Fibroblast of skin of scalp (primary cell): Measurements from ENCODE around the gene EBF4.
A peak's percentile ranks its signal among the peaks of the same experiment; 100 is the strongest.
"Not testable (repeated sequence)": the region's sequence is repeated elsewhere in the genome, so short reads cannot be mapped to it uniquely, and the experiment has no call there.

Source experiments
- DNase-seq: peaks from one replicate; pipeline ENCODE4 v3.0.0-alpha.2; 2013

Gene EBF4

GRCh38 chr20:2672446-2672845, 20.1 kb upstream of the EBF4 start:
- no peak for DNase-seq

GRCh38 chr20:2673453-2673852, 19.1 kb upstream of the EBF4 start:
- no peak for DNase-seq

- no peak for DNase-seq
Measured at GRCh38 chr20:2680046-2680445, 12.5 kb upstream of the EBF4 start.

GRCh38 chr20:2682040-2682439, 10.5 kb upstream of the EBF4 start:
- DNase-seq, result not testable (repeated sequence)

GRCh38 chr20:2684817-2685216, 7.8 kb upstream of the EBF4 start:
- DNase-seq, result not testable (repeated sequence)

- no peak for DNase-seq
Measured at GRCh38 chr20:2687514-2687913, 5.1 kb upstream of the EBF4 start.

- DNase-seq, result peak; percentile 51
Measured at GRCh38 chr20:2688041-2688591, 4.5 kb upstream of the EBF4 start.

GRCh38 chr20:2690213-2690612, 2.4 kb upstream of the EBF4 start:
- DNase-seq, result no peak

- DNase-seq, result no peak
Measured at GRCh38 chr20:2690718-2691117, 1.9 kb upstream of the EBF4 start.

GRCh38 chr20:2691127-2691526, 1.5 kb upstream of the EBF4 start:
- no peak for DNase-seq

- no peak for DNase-seq
Measured at GRCh38 chr20:2691663-2692035, 931 bp upstream of the EBF4 start.

- no peak for DNase-seq
Measured at GRCh38 chr20:2692886-2693285, 306 bp downstream of the EBF4 start.

- DNase-seq, result peak; percentile 27
Measured at GRCh38 chr20:2693286-2694007, 867 bp downstream of the EBF4 start.

- DNase-seq, result no peak
Measured at GRCh38 chr20:2694008-2694471, 1.5 kb downstream of the EBF4 start.

- no peak for DNase-seq
Measured at GRCh38 chr20:2694519-2694918, 1.9 kb downstream of the EBF4 start.

- no peak for DNase-seq
Measured at GRCh38 chr20:2695206-2695983, 2.8 kb downstream of the EBF4 start.

GRCh38 chr20:2695984-2696525, 3.5 kb downstream of the EBF4 start:
- DNase-seq, result not testable (repeated sequence)

- no peak for DNase-seq
Measured at GRCh38 chr20:2696646-2697045, 4.1 kb downstream of the EBF4 start.

GRCh38 chr20:2697768-2698167, 5.2 kb downstream of the EBF4 start:
- DNase-seq, result no peak

GRCh38 chr20:2698186-2698817, 5.7 kb downstream of the EBF4 start:
- no peak for DNase-seq

- no peak for DNase-seq
Measured at GRCh38 chr20:2698912-2699311, 6.3 kb downstream of the EBF4 start.

GRCh38 chr20:2699775-2700413, 7.3 kb downstream of the EBF4 start:
- no peak for DNase-seq
